T-helper 1 cell treated with Interleukin-12 subunit alpha and Interleukin-12 subunit beta and Interleukin-4 antibody, amounts not matched to agents 30 μg/mL and 1 μg/mL, for 36 hours (primary cell): ENCODE measurements around the gene CCDC142.

Source experiments
- H3K27ac Mint-ChIP-seq: one replicate; pipeline ENCODE4 v1.8.0; 2021; ENCODE audit warnings: mild to moderate bottlenecking, mixed read lengths
- H3K27me3 Mint-ChIP-seq: one replicate; pipeline ENCODE4 v1.8.0; 2021; ENCODE audit warnings: low read depth, mixed read lengths
- H3K36me3 Mint-ChIP-seq: one replicate; pipeline ENCODE4 v1.8.0; 2021; ENCODE audit warnings: low read depth, mixed read lengths
- H3K4me1 Mint-ChIP-seq: one replicate; pipeline ENCODE4 v1.8.0; 2021; ENCODE audit warnings: low read depth, mixed read lengths
- H3K4me3 Mint-ChIP-seq: one replicate; pipeline ENCODE4 v1.8.0; 2021; ENCODE audit warnings: mild to moderate bottlenecking, moderate library complexity, mixed read lengths
- H3K9me3 Mint-ChIP-seq: one replicate; pipeline ENCODE4 v1.8.0; 2021; ENCODE audit warnings: mixed read lengths

CCDC142 gene

GRCh38 chr2:74522516-74522915 lies 39.7 kb upstream of the CCDC142 start:
- Mint-ChIP-seq H3K9me3 (no peaks in the 10 kb centered on the region), H3K4me3 (no peak overlapping the region), H3K4me1 (peaks cover 12% of the 10 kb centered on the region), H3K27ac (no peak overlapping the region), H3K27me3 (peaks cover 30% of the 10 kb centered on the region), H3K36me3 (peaks cover 19% of the 10 kb centered on the region)

GRCh38 chr2:74516650-74517049 lies 33.9 kb upstream of the CCDC142 start:
- H3K27ac Mint-ChIP-seq = peak overlapping the region; percentile 37
- H3K36me3 Mint-ChIP-seq = peaks cover 8% of the 10 kb centered on the region
- no peaks in the 10 kb centered on the region for H3K9me3 Mint-ChIP-seq
- peak overlapping the region; percentile 73 for H3K4me3 Mint-ChIP-seq
- peaks cover 76% of the 10 kb centered on the region for H3K27me3 Mint-ChIP-seq
- peaks cover 15% of the 10 kb centered on the region for H3K4me1 Mint-ChIP-seq

DNA sequence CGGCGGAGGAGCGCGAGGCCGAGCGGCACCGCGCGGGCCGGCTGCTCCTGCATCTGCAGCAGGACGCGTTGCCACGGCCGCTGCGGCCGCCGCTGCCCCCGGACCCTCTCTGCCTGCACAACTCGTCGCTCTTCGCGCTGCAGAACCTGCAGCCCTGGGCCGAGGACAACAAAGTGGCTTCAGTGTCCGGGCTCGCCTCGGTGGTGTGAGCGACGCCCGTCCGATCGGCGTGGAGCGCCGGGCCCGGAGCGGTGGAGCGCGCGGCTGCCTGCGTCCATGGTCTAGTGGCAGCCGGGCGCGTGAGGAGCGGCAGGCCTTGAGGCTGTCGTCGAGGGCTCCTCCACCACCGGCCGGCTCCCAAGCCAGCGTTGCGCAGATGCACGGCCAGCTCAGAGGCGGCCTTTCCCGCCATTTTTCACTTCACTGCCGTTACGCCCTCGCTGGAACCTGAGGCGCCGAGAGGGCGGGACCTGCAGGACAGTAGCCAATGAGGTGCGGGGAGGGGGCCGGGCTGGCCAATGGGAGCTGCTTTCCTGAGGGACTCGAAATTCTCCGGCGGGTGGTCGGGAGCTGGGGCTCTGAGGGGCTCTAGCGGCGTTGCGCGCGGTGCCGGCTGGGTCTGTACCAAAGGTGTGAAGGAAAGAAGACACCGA lies 33.3 kb upstream of the CCDC142 start:
- Mint-ChIP-seq H3K9me3 (no peaks in the 10 kb centered on the region), H3K27ac (peak overlapping the region; percentile 37), H3K4me1 (peaks cover 16% of the 10 kb centered on the region), H3K4me3 (peak overlapping the region; percentile 73), H3K36me3 (peaks cover 8% of the 10 kb centered on the region), H3K27me3 (peaks cover 81% of the 10 kb centered on the region)

- Mint-ChIP-seq H3K36me3 (peaks cover 8% of the 10 kb centered on the region), H3K27ac (no peak overlapping the region), H3K4me3 (peak overlapping the region; percentile 80), H3K9me3 (no peaks in the 10 kb centered on the region), H3K27me3 (peaks cover 85% of the 10 kb centered on the region), H3K4me1 (peaks cover 19% of the 10 kb centered on the region)
Observed at GRCh38 chr2:74515271-74515980, 32.6 kb upstream of the CCDC142 start.

GRCh38 chr2:74514368-74515270 lies 31.8 kb upstream of the CCDC142 start, which contains the start of gene TLX2:
Gene TLX2, plus strand, starts transcription at chr2:74514450. Its CDS starts 357 bp downstream, at chr2:74514807.
- Mint-ChIP-seq H3K9me3 (no peaks in the 10 kb centered on the region), H3K4me1 (peaks cover 21% of the 10 kb centered on the region), H3K36me3 (peaks cover 8% of the 10 kb centered on the region), H3K27ac (no peak within 1 kb of the TSS), H3K27me3 (peaks cover 82% of the 10 kb centered on the region), H3K4me3 (peak within 1 kb of the TSS; percentile 80)

- Mint-ChIP-seq H3K36me3 (peaks cover 8% of the 10 kb centered on the region), H3K9me3 (no peaks in the 10 kb centered on the region), H3K4me1 (peaks cover 22% of the 10 kb centered on the region), H3K4me3 (peak overlapping the region; percentile 65), H3K27me3 (peaks cover 77% of the 10 kb centered on the region), H3K27ac (no peak overlapping the region)
Observed at GRCh38 chr2:74513605-74514367, 31.0 kb upstream of the CCDC142 start.

DNA sequence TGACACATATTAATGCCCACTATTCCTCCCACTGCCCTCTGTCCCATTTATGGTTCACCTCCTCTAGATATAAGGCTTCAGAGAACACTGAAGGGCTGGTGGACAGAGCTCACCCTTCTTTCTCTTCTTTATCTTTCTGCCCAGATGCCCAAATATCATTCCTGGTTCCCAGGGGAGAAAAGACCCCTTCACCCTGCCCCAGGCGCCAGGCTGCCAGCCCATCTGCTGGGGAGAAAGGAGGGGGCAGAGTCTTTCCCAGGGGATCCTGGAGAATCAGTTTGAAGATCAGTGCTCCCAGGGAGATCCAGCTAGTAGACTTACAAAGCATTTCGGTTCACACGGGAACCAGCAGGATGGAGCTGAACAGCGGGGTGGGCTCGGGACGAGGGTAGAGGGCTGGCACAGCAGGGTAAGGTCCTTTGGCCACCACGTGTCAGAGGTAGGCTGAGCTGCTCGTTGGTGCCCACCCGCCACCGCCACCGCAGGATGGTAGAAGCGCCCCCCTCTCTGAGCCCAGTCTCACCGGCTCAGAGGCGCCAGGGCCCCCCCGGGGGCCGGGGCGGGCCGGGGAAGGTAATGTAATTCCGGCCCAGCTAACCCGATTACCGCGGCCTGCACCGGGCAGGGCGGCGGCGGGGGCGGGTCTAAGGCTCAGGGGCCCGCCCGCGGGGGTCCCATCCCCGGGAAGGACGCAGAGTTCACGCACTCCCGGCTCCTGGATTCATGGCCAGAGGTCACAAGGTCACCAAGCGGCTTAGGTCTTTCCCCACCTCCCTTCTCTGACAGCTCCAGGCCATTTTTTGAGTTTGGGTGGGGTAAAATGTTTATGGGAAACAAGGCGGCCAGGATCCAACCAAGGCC lies 30.2 kb upstream of the CCDC142 start:
- Mint-ChIP-seq H3K27me3 (peaks cover 68% of the 10 kb centered on the region), H3K9me3 (no peaks in the 10 kb centered on the region), H3K27ac (no peak overlapping the region), H3K4me1 (peaks cover 29% of the 10 kb centered on the region), H3K36me3 (peaks cover 11% of the 10 kb centered on the region), H3K4me3 (peak overlapping the region; percentile 65)

DNA sequence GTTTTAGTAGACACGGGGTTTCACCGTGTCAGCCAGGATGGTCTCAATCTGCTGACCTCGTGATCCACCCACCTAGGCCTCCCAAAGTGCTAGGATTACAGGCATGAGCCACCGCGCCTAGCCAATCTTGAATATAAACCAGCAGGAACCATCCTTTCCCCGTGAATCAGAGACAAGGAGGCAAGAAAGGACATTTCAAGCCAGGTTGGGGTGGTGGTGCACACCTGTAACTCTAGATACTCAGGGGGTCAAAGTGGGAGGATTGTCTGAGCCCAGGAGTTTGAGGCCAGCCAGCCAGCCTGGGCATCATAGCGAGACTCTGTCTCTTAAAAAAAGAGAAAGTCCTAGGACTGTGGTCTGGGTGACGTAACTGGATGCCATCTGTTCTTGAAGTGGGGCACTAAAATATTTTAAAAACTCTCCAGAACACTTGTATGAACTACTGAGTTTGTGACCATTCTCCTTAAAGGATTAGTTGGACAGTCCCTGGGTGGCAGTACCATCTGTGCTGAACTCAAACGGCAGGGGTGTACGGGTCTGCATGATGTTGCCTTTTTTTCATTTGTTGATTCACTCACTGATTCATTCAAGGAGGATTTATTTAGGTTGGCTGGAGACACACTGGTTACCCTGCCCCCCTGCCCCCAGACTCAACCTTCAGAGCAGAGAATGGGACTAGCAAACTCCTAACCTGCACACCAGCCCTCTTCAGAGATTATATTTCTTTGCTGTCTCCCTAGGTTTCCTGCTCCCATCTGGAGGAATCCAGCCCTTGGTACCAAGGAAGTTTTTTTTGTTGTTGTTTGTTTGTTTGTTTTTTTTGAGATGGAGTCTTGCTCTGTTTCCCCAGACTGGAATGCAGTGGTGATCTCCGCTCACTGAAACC lies 28.5 kb upstream of the CCDC142 start:
- H3K27ac Mint-ChIP-seq = no peak overlapping the region
- H3K9me3 Mint-ChIP-seq = no peaks in the 10 kb centered on the region
- H3K4me1 Mint-ChIP-seq = peaks cover 37% of the 10 kb centered on the region
- H3K27me3 Mint-ChIP-seq = peaks cover 56% of the 10 kb centered on the region
- no peak overlapping the region for H3K4me3 Mint-ChIP-seq
- H3K36me3 Mint-ChIP-seq = peaks cover 13% of the 10 kb centered on the region

DNA sequence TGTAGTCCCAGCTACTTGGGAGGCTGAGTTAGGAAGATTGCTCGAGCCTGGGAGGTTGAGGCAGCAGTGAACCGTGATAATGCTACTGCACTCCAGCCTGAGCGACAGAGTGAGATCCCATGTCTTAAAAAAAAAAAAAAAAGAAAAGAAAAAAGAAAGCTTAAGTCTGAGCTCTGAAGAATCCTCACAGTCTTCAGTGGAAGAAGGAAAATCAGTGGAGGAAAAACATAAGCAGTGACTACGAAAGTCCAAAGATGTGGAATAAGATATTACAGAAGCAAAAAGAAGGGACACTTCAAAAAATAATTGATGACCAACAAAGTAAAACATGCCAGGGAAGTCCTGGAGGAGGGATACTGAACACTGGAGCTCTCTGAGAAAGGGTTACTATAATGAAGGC lies 27.5 kb upstream of the CCDC142 start:
- Mint-ChIP-seq H3K9me3 (no peaks in the 10 kb centered on the region), H3K4me1 (peaks cover 39% of the 10 kb centered on the region), H3K27me3 (peaks cover 48% of the 10 kb centered on the region), H3K27ac (no peak overlapping the region), H3K4me3 (no peak overlapping the region), H3K36me3 (peaks cover 17% of the 10 kb centered on the region)

- H3K4me1 Mint-ChIP-seq = peaks cover 46% of the 10 kb centered on the region
- no peaks in the 10 kb centered on the region for H3K9me3 Mint-ChIP-seq
- H3K27me3 Mint-ChIP-seq = peaks cover 43% of the 10 kb centered on the region
- H3K36me3 Mint-ChIP-seq = peaks cover 27% of the 10 kb centered on the region
- H3K27ac Mint-ChIP-seq = peak overlapping the region; percentile 100
- H3K4me3 Mint-ChIP-seq = peak overlapping the region; percentile 99
Observed at GRCh38 chr2:74507926-74508520, 25.2 kb upstream of the CCDC142 start.

GRCh38 chr2:74507145-74507925 lies 24.5 kb upstream of the CCDC142 start, which contains the start of gene PCGF1:
Gene PCGF1, minus strand, starts transcription at chr2:74507695. Its CDS starts 27 bp downstream, at chr2:74507668.
- peaks cover 50% of the 10 kb centered on the region for H3K4me1 Mint-ChIP-seq
- peak within 1 kb of the TSS; percentile 99 for H3K4me3 Mint-ChIP-seq
- H3K36me3 Mint-ChIP-seq = peaks cover 27% of the 10 kb centered on the region
- no peaks in the 10 kb centered on the region for H3K9me3 Mint-ChIP-seq
- H3K27me3 Mint-ChIP-seq = peaks cover 43% of the 10 kb centered on the region
- H3K27ac Mint-ChIP-seq = peak within 1 kb of the TSS; percentile 100
